Sigmoid colon (tissue), 7 donors: ENCODE data around the gene STK39. TPM values are rescaled to one million over a fixed set of nuclear protein-coding genes. Genes with fewer than 3 reads are reported as not detected.

Experiments
- DNase-seq: peaks from one replicate; pipeline ENCODE4 v3.0.0-alpha.2; 2019
- H3K27ac ChIP-seq, 4 donors: fragments of 200-600 bp; sonication (generic); one replicate each; pipeline ENCODE4 v1.5.1; 2016 to 2019; ENCODE audit warnings: mild to moderate bottlenecking in 1 of 4
- H3K27me3 ChIP-seq, 3 donors: fragments of 200-600 bp; sonication (generic); one replicate each; pipeline ENCODE4 v1.5.1; 2019; ENCODE audit warnings: mild to moderate bottlenecking in 1 of 3
- H3K36me3 ChIP-seq, 4 donors: fragments of 200-600 bp; sonication (generic); one replicate each; pipeline ENCODE4 v1.5.1; 2016 to 2019
- H3K4me1 ChIP-seq, 4 donors: fragments of 200-600 bp; sonication (generic); one replicate each; pipeline ENCODE4 v1.5.1; 2017 to 2019
- H3K4me3 ChIP-seq, 4 donors: fragments of 200-600 bp; sonication (generic); one replicate each; pipeline ENCODE4 v1.5.1; 2017 to 2019; ENCODE audit warnings: mild to moderate bottlenecking in 2 of 4, moderate library complexity in 1 of 4
- H3K9me3 ChIP-seq, 4 donors: fragments of 200-600 bp in 3 of 4; sonication (generic) in 3 of 4; one replicate each; pipeline versions ENCODE4 v1.5.1 to v1.6.1; 2013 to 2019
- CTCF ChIP-seq, 4 experiments: fragments of 450-650 bp in 3 of 4; fragments of 200-600 bp in 1 of 4; IDR thresholded peaks; one replicate each; pipeline ENCODE4 v1.5.1; 2016 to 2019; ENCODE audit warnings: antibody characterized with exemption in 4 of 4, mild to moderate bottlenecking in 3 of 4, moderate library complexity in 2 of 4
- EP300 ChIP-seq, 4 donors: sonication (generic); formaldehyde crosslinking; IDR thresholded peaks; one replicate each; pipeline ENCODE4 v1.6.1; 2017; ENCODE audit warnings: antibody characterized with exemption in 4 of 4
- POLR2A ChIP-seq, 2 donors: fragments of 450-650 bp; IDR thresholded peaks; one replicate each; pipeline ENCODE4 v1.6.1; 2016; ENCODE audit warnings: antibody characterized with exemption in 2 of 2, mild to moderate bottlenecking in 2 of 2, moderate library complexity in 2 of 2
- POLR2AphosphoS5 ChIP-seq, 4 donors: sonication (generic); formaldehyde crosslinking; IDR thresholded peaks; one replicate each; pipeline ENCODE4 v1.6.1; 2017; ENCODE audit warnings: antibody characterized with exemption in 4 of 4
- WGBS, 2 donors: extraction: QIAGEN DNeasy Blood & Tissue Kit; methylation state at CpG; one replicate each; pipeline ENCODE4 v1.1.7; 2013; 5-methylcytosine and 5-hydroxymethylcytosine counted together
- intact Hi-C: fragments of 100-400 bp; cut with DNase I; formaldehyde crosslinking; loops from one replicate; pipeline ENCODE4 v1.15.1; 2023
- polyA plus RNA-seq, 3 donors: library from polyadenylated mRNA; stranded (reverse); fragments of 200-250 nt; gene quantifications; one replicate each; pipeline ENCODE4 v1.2.3, GENCODE V29; 2013
- total RNA-seq, 4 donors: library from RNA; depleted of rRNA; stranded (reverse); fragments of >200 nt; gene quantifications; one replicate each; pipeline ENCODE4 v1.1.0, GENCODE V29; 2016
- donor health status: healthy with polysubstance abuse.
- donor health status: Bipolar disorder and iron deficiency.
- donor health status: healthy.

STK39 gene
- total and polyA plus RNA-seq, 7 donors: 13.4 to 44.9 (median 24.1) TPM

GRCh38 chr2:168185583-168186274, 61.7 kb downstream of the STK39 start:
- intact Hi-C loops: no loop called here
- Histone ChIP-seq H3K36me3 (no peaks in the 10 kb centered on the region), H3K9me3 (no peaks in the 10 kb centered on the region), H3K27me3 (no peaks in the 10 kb centered on the region), H3K4me3 (no peak overlapping the region), H3K27ac (no peak overlapping the region), H3K4me1 (peaks cover 0 to 20% (median 6%) of the 10 kb centered on the region in 4 donors)
- DNase-seq: no peak
- TF ChIP-seq POLR2AphosphoS5 (IDR thresholded peaks at IDR 0.05) (no peak), CTCF (IDR thresholded peaks at IDR 0.05) (no peak), POLR2A (IDR thresholded peaks at IDR 0.05) (no peak), EP300 (IDR thresholded peaks at IDR 0.05) (no peak)

- DNase-seq: no peak
Observed at GRCh38 chr2:168184681-168185513, 62.5 kb downstream of the STK39 start.

GRCh38 chr2:168183308-168183997, 63.9 kb downstream of the STK39 start:
- no peaks in the 10 kb centered on the region for H3K36me3 ChIP-seq
- no peak overlapping the region for H3K27ac ChIP-seq
- no peaks in the 10 kb centered on the region for H3K9me3 ChIP-seq
- no peaks in the 10 kb centered on the region for H3K27me3 ChIP-seq
- DNase-seq: no peak
- H3K4me1 ChIP-seq: peaks cover 0 to 27% (median 6%) of the 10 kb centered on the region in 4 donors
- TF ChIP-seq CTCF (IDR thresholded peaks at IDR 0.05) (no peak), EP300 (IDR thresholded peaks at IDR 0.05) (no peak), POLR2A (IDR thresholded peaks at IDR 0.05) (no peak), POLR2AphosphoS5 (IDR thresholded peaks at IDR 0.05) (no peak)
- intact Hi-C loops: no loop called here
- no peak overlapping the region for H3K4me3 ChIP-seq
- WGBS, 2 donors: 73 to 92% methylated on average over 4 of the region's 4 CpGs

More at GRCh38 chr2:168184681-168185513, 62.5 kb downstream of the STK39 start:
- intact Hi-C loops: no loop called here
- no peaks in the 10 kb centered on the region for H3K9me3 ChIP-seq
- no peaks in the 10 kb centered on the region for H3K36me3 ChIP-seq
- no peak for TF ChIP-seq CTCF (IDR thresholded peaks at IDR 0.05)
- no peak for TF ChIP-seq EP300 (IDR thresholded peaks at IDR 0.05)
- TF ChIP-seq POLR2AphosphoS5 (IDR thresholded peaks at IDR 0.05): no peak
- H3K4me1 ChIP-seq: peaks cover 0 to 20% (median 6%) of the 10 kb centered on the region in 4 donors
- WGBS, 2 donors: 57 to 77% methylated on average over 4 of the region's 4 CpGs
- no peaks in the 10 kb centered on the region for H3K27me3 ChIP-seq
- H3K4me3 ChIP-seq: no peak overlapping the region
- no peak overlapping the region for H3K27ac ChIP-seq

GRCh38 chr2:168182550-168183249, 64.7 kb downstream of the STK39 start:
- peaks cover 0 to 32% (median 4%) of the 10 kb centered on the region in 4 donors for H3K4me1 ChIP-seq
- no peak overlapping the region for H3K4me3 ChIP-seq
- intact Hi-C loops: no loop called here
- H3K36me3 ChIP-seq: no peaks in the 10 kb centered on the region
- WGBS, 2 donors: 96 to 97% methylated on average over 5 of the region's 5 CpGs
- H3K9me3 ChIP-seq: no peaks in the 10 kb centered on the region
- TF ChIP-seq CTCF (IDR thresholded peaks at IDR 0.05) (no peak), POLR2AphosphoS5 (IDR thresholded peaks at IDR 0.05) (no peak), POLR2A (IDR thresholded peaks at IDR 0.05) (no peak), EP300 (IDR thresholded peaks at IDR 0.05) (no peak)
- H3K27ac ChIP-seq: no peak overlapping the region
- H3K27me3 ChIP-seq: no peaks in the 10 kb centered on the region
- DNase-seq: no peak
